Activated T-helper 1 cell treated with anti-CD3 and anti-CD28 coated beads, Interleukin-12 subunit alpha, Interleukin-12 subunit beta, Interleukin-2, Interleukin-4 antibody, amounts not matched to agents 30 ng/mL and 10 ng/mL and 1 ng/mL, durations not matched to agents 14 hours and 24 hours and 36 hours (primary cell): Measurements from ENCODE around the gene GNAZ. TPM values are rescaled to one million over a fixed set of nuclear protein-coding genes. Genes with fewer than 3 reads are reported as not detected.

Experiments
- DNase-seq: peaks from one replicate; pipeline ENCODE4 v3.0.0; 2021; ENCODE audit warnings: low spot score
- H3K27ac Mint-ChIP-seq: one replicate; pipeline ENCODE4 v1.8.0; 2021; ENCODE audit warnings: mild to moderate bottlenecking, mixed read lengths
- H3K27me3 Mint-ChIP-seq: one replicate; pipeline ENCODE4 v1.8.0; 2022; ENCODE audit warnings: mild to moderate bottlenecking, moderate library complexity, mixed read lengths; ENCODE audit not compliant: insufficient read depth
- H3K36me3 Mint-ChIP-seq: one replicate; pipeline ENCODE4 v1.8.0; 2021; ENCODE audit warnings: low read depth, mixed read lengths
- H3K4me1 Mint-ChIP-seq: one replicate; pipeline ENCODE4 v1.8.0; 2021; ENCODE audit warnings: low read depth, mixed read lengths
- H3K4me3 Mint-ChIP-seq: one replicate; pipeline ENCODE4 v1.8.0; 2021; ENCODE audit warnings: mild to moderate bottlenecking, moderate library complexity, mixed read lengths
- H3K9me3 Mint-ChIP-seq: one replicate; pipeline ENCODE4 v1.8.0; 2021; ENCODE audit warnings: mixed read lengths
- intact Hi-C: fragments of 100-400 bp; cut with micrococcal nuclease; formaldehyde crosslinking; loops from one replicate; pipeline ENCODE4 v1.15.1; 2024
- total RNA-seq: library from RNA; stranded (reverse); gene quantifications from 2 replicates; pipeline ENCODE4 v1.2.3, GENCODE V29; 2022

Gene GNAZ
- total RNA-seq, 1 donor from 2014 or later: 0.75 TPM

- Mint-ChIP-seq H3K4me1 (no peaks in the 10 kb centered on the region), H3K4me3 (no peak overlapping the region), H3K36me3 (no peaks in the 10 kb centered on the region), H3K27me3 (peaks cover 12% of the 10 kb centered on the region), H3K27ac (no peak overlapping the region), H3K9me3 (no peaks in the 10 kb centered on the region)
- DNase-seq: no peak
- intact Hi-C loops: no loop called here
Observed at GRCh38 chr22:23078462-23078787, 8.1 kb downstream of the GNAZ start.

- H3K36me3 Mint-ChIP-seq: no peaks in the 10 kb centered on the region
- no peaks in the 10 kb centered on the region for H3K4me1 Mint-ChIP-seq
- H3K27ac Mint-ChIP-seq: no peak overlapping the region
- H3K4me3 Mint-ChIP-seq: no peak overlapping the region
- H3K9me3 Mint-ChIP-seq: no peaks in the 10 kb centered on the region
- DNase-seq: no peak
- H3K27me3 Mint-ChIP-seq: peaks cover 5% of the 10 kb centered on the region
- intact Hi-C loops: no loop called here
Observed at GRCh38 chr22:23079240-23079768, 9.0 kb downstream of the GNAZ start.

- intact Hi-C loops: no loop called here
- H3K27me3 Mint-ChIP-seq: peaks cover 1% of the 10 kb centered on the region
- no peak overlapping the region for H3K27ac Mint-ChIP-seq
- H3K4me3 Mint-ChIP-seq: no peak overlapping the region
- no peak for DNase-seq
- H3K4me1 Mint-ChIP-seq: no peaks in the 10 kb centered on the region
- no peaks in the 10 kb centered on the region for H3K36me3 Mint-ChIP-seq
- H3K9me3 Mint-ChIP-seq: no peaks in the 10 kb centered on the region
Observed at GRCh38 chr22:23079814-23080521, 9.6 kb downstream of the GNAZ start.

GRCh38 chr22:23080613-23081290, 10.4 kb downstream of the GNAZ start:
- no peak overlapping the region for H3K4me3 Mint-ChIP-seq
- no peak for DNase-seq
- intact Hi-C loops: no loop called here
- no peak overlapping the region for H3K27ac Mint-ChIP-seq
- H3K4me1 Mint-ChIP-seq: no peaks in the 10 kb centered on the region
- H3K9me3 Mint-ChIP-seq: no peaks in the 10 kb centered on the region
- no peaks in the 10 kb centered on the region for H3K36me3 Mint-ChIP-seq
- H3K27me3 Mint-ChIP-seq: peaks cover 3% of the 10 kb centered on the region

GRCh38 chr22:23082534-23083314, 12.4 kb downstream of the GNAZ start:
- intact Hi-C loops: no loop called here
- no peaks in the 10 kb centered on the region for H3K36me3 Mint-ChIP-seq
- no peak overlapping the region for H3K27ac Mint-ChIP-seq
- H3K4me1 Mint-ChIP-seq: no peaks in the 10 kb centered on the region
- H3K27me3 Mint-ChIP-seq: peaks cover 3% of the 10 kb centered on the region
- no peak for DNase-seq
- H3K9me3 Mint-ChIP-seq: no peaks in the 10 kb centered on the region
- no peak overlapping the region for H3K4me3 Mint-ChIP-seq

- Mint-ChIP-seq H3K9me3 (no peaks in the 10 kb centered on the region), H3K36me3 (no peaks in the 10 kb centered on the region), H3K4me1 (no peaks in the 10 kb centered on the region), H3K27ac (no peak overlapping the region), H3K4me3 (no peak overlapping the region), H3K27me3 (peaks cover 3% of the 10 kb centered on the region)
- no peak for DNase-seq
- intact Hi-C loops: no loop called here
Observed at GRCh38 chr22:23083315-23084021, 13.1 kb downstream of the GNAZ start.

GRCh38 chr22:23084453-23085350, 14.4 kb downstream of the GNAZ start:
- Mint-ChIP-seq H3K27me3 (peaks cover 3% of the 10 kb centered on the region), H3K27ac (no peak overlapping the region), H3K4me1 (no peaks in the 10 kb centered on the region), H3K9me3 (no peaks in the 10 kb centered on the region), H3K4me3 (no peak overlapping the region), H3K36me3 (no peaks in the 10 kb centered on the region)
- intact Hi-C loops: no loop called here
- no peak for DNase-seq

GRCh38 chr22:23085351-23085671, 15.0 kb downstream of the GNAZ start:
- Mint-ChIP-seq H3K36me3 (no peaks in the 10 kb centered on the region), H3K27me3 (peaks cover 2% of the 10 kb centered on the region), H3K4me1 (no peaks in the 10 kb centered on the region), H3K4me3 (no peak overlapping the region), H3K9me3 (no peaks in the 10 kb centered on the region), H3K27ac (no peak overlapping the region)
- intact Hi-C loops: no loop called here
- no peak for DNase-seq

- Mint-ChIP-seq H3K4me1 (no peaks in the 10 kb centered on the region), H3K36me3 (no peaks in the 10 kb centered on the region), H3K27ac (no peak overlapping the region), H3K9me3 (no peaks in the 10 kb centered on the region), H3K4me3 (no peak overlapping the region), H3K27me3 (peaks cover 2% of the 10 kb centered on the region)
- intact Hi-C loops: no loop called here
- no peak for DNase-seq
Observed at GRCh38 chr22:23085785-23086184, 15.5 kb downstream of the GNAZ start.

GRCh38 chr22:23086263-23086662, 15.9 kb downstream of the GNAZ start:
- H3K9me3 Mint-ChIP-seq: no peaks in the 10 kb centered on the region
- DNase-seq: no peak
- no peak overlapping the region for H3K4me3 Mint-ChIP-seq

GRCh38 chr22:23086787-23087186, 16.5 kb downstream of the GNAZ start:
- H3K36me3 Mint-ChIP-seq: no peaks in the 10 kb centered on the region
- H3K9me3 Mint-ChIP-seq: no peaks in the 10 kb centered on the region
- intact Hi-C loops: no loop called here
- H3K4me1 Mint-ChIP-seq: no peaks in the 10 kb centered on the region
- H3K4me3 Mint-ChIP-seq: no peak overlapping the region
- H3K27ac Mint-ChIP-seq: no peak overlapping the region
- H3K27me3 Mint-ChIP-seq: peaks cover 2% of the 10 kb centered on the region
- no peak for DNase-seq

More at GRCh38 chr22:23086263-23086662, 15.9 kb downstream of the GNAZ start:
- Mint-ChIP-seq H3K27me3 (peaks cover 2% of the 10 kb centered on the region), H3K27ac (no peak overlapping the region), H3K36me3 (no peaks in the 10 kb centered on the region), H3K4me1 (no peaks in the 10 kb centered on the region)
- intact Hi-C loops: no loop called here

- Mint-ChIP-seq H3K36me3 (no peaks in the 10 kb centered on the region), H3K4me1 (no peaks in the 10 kb centered on the region), H3K27ac (no peak overlapping the region), H3K9me3 (no peaks in the 10 kb centered on the region), H3K27me3 (peaks cover 2% of the 10 kb centered on the region), H3K4me3 (no peak overlapping the region)
- DNase-seq: no peak
- intact Hi-C loops: no loop called here
Observed at GRCh38 chr22:23088199-23088604, 17.9 kb downstream of the GNAZ start.
